ENCODE measurements around the gene TTYH1.

TTYH1 gene

GRCh38 chr19:54393381-54393780, 21.9 kb upstream of the TTYH1 start:
- FAIRE-seq: no peak

- no peak for FAIRE-seq
Measured at GRCh38 chr19:54395685-54396084, 19.6 kb upstream of the TTYH1 start.

GRCh38 chr19:54399189-54399588, 16.1 kb upstream of the TTYH1 start:
- FAIRE-seq: no peak

- FAIRE-seq: no peak
Measured at GRCh38 chr19:54400913-54401312, 14.4 kb upstream of the TTYH1 start.

- no peak for FAIRE-seq
Measured at GRCh38 chr19:54403054-54403453, 12.2 kb upstream of the TTYH1 start.

GRCh38 chr19:54405628-54406027, 9.6 kb upstream of the TTYH1 start:
- no peak for FAIRE-seq

GRCh38 chr19:54407780-54408179, 7.5 kb upstream of the TTYH1 start:
- FAIRE-seq: no peak

- FAIRE-seq: no peak
Measured at GRCh38 chr19:54408456-54409026, 6.7 kb upstream of the TTYH1 start.

GRCh38 chr19:54411033-54411432, 4.2 kb upstream of the TTYH1 start:
- FAIRE-seq: no peak

- no peak for FAIRE-seq
Measured at GRCh38 chr19:54412877-54413276, 2.4 kb upstream of the TTYH1 start.

- FAIRE-seq: no peak
Measured at GRCh38 chr19:54414156-54414555, 1.1 kb upstream of the TTYH1 start.

- FAIRE-seq: no peak
Measured at GRCh38 chr19:54415901-54416673, 823 bp downstream of the TTYH1 start.

GRCh38 chr19:54416695-54417491, 1.6 kb downstream of the TTYH1 start:
- no peak for FAIRE-seq

- no peak for FAIRE-seq
Measured at GRCh38 chr19:54418030-54418929, 3.0 kb downstream of the TTYH1 start.

GRCh38 chr19:54418930-54419800, 3.9 kb downstream of the TTYH1 start:
- FAIRE-seq: no peak

GRCh38 chr19:54420068-54420382, 4.8 kb downstream of the TTYH1 start:
- no peak for FAIRE-seq

- FAIRE-seq: no peak
Measured at GRCh38 chr19:54420383-54421168, 5.3 kb downstream of the TTYH1 start.

- FAIRE-seq: no peak
Measured at GRCh38 chr19:54421169-54421516, 5.9 kb downstream of the TTYH1 start.

- no peak for FAIRE-seq
Measured at GRCh38 chr19:54421521-54421920, 6.3 kb downstream of the TTYH1 start.

- no peak for FAIRE-seq
Measured at GRCh38 chr19:54422136-54422535, 6.9 kb downstream of the TTYH1 start.

- no peak for FAIRE-seq
Measured at GRCh38 chr19:54424201-54424600, 8.9 kb downstream of the TTYH1 start.

Measured in TTC549 (cell line).